Omental fat pad (tissue), 4 donors: ENCODE results near the gene CREB3L2. TPM values are rescaled to one million over a fixed set of nuclear protein-coding genes. Genes with fewer than 3 reads are reported as not detected.
A peak's percentile ranks its signal among the peaks of the same experiment; 100 is the strongest.

Source experiments
- ATAC-seq: fragments of 150-250 bp; one replicate; pipeline ENCODE4 v1.9.1; 2016; ENCODE audit warnings: mild to moderate bottlenecking, moderate library complexity; ENCODE audit not compliant: low FRiP score
- DNase-seq: peaks from one replicate; pipeline ENCODE4 v3.0.0-alpha.2; 2019; ENCODE audit warnings: low spot score
- total RNA-seq, 4 donors: library from RNA; depleted of rRNA; stranded (reverse); fragments of >200 nt; gene quantifications; one replicate each; pipeline ENCODE4 v1.1.0, GENCODE V29; 2016
- TF ChIP-seq, protein P1 (sequence below), 3 donors: fragments of 450-650 bp; IDR thresholded peaks; one replicate each; pipeline ENCODE4 v1.5.1; 2016 to 2017; ENCODE audit warnings: antibody characterized with exemption in 3 of 3, mild to moderate bottlenecking in 3 of 3, moderate library complexity in 2 of 3

The CREB3L2 gene
- total RNA-seq, 4 donors from 2014 or later, result 35.6 to 50.4 (median 42.8) TPM

DNA sequence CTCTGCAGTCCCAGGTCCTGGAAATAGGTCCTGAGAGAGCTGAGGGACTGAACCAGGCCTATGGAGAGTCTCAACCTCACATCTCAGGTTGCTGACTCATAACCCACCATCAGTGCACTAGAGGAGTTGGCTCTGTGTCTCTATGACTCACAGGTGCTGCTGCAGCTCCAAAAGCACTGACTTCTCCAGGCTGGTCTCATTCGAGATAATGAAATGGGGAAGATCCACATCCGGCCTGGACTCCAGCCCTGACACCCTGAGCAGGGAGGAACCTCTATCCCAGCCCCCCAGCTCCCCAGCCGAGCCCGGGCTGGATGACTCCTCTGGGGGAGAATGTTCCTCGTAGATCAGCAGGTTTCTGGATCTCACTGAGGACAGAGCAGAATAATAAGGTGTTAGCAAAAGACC is 119.6 kb downstream of the CREB3L2 start:
- TF ChIP-seq, protein P1, sequence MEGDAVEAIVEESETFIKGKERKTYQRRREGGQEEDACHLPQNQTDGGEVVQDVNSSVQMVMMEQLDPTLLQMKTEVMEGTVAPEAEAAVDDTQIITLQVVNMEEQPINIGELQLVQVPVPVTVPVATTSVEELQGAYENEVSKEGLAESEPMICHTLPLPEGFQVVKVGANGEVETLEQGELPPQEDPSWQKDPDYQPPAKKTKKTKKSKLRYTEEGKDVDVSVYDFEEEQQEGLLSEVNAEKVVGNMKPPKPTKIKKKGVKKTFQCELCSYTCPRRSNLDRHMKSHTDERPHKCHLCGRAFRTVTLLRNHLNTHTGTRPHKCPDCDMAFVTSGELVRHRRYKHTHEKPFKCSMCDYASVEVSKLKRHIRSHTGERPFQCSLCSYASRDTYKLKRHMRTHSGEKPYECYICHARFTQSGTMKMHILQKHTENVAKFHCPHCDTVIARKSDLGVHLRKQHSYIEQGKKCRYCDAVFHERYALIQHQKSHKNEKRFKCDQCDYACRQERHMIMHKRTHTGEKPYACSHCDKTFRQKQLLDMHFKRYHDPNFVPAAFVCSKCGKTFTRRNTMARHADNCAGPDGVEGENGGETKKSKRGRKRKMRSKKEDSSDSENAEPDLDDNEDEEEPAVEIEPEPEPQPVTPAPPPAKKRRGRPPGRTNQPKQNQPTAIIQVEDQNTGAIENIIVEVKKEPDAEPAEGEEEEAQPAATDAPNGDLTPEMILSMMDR (IDR thresholded peaks at IDR 0.05), result no peak
- no peak for DNase-seq
- peak; percentile 84 for ATAC-seq

DNA sequence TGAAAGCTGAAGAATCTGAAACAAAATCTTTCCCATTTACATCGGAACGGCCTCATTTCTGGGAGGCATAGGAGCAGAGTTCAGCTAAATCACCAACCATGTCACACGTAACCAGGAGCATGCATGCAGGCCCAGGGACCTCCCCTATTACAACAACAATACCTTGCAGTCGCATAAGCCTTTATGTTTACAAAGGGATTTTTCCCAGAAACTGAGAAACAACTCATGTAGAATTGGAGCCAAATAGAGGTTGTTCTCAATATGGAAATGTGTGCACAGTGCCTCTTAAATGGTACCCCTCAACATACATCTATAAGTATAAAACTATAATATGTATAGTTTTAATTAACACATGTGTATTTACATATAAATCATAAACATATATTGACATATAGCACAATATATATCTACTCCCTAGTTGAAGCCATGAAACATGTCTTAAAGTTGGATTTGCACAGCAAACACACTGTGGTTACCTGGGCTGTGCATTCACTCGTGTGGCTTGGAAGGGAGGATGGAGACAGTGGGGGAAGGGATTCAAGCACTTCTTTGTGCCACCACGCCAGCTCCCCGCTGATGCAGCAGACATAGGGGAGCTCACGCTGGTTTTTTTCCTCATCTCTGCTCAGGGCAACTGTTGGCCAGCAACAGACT is 120.2 kb downstream of the CREB3L2 start:
- TF ChIP-seq, protein P1 (IDR thresholded peaks at IDR 0.05), result no peak
- ATAC-seq, result no peak
- no peak for DNase-seq

DNA sequence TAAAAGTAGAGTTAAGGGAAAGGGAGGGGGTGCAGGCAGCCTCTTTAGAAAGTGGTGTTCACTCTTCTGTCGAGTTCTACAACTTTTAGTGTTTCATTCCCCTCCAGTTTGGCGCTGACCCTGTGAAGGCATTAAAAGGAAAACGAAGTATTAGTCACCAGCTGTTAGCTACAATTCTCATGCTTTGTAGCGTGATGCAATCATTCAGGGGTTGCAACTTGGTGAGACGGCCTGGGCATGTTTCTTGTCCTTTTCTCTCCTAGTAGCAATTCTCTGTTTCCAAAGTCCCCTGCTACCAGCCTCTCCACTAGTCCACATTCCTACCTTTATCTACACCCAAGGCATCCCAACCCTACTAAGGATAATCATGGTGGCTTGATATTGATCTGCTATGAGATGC is 121.5 kb downstream of the CREB3L2 start:
- no peak for ATAC-seq
- TF ChIP-seq, protein P1 (IDR thresholded peaks at IDR 0.05), result no peak
- DNase-seq, result no peak

DNA sequence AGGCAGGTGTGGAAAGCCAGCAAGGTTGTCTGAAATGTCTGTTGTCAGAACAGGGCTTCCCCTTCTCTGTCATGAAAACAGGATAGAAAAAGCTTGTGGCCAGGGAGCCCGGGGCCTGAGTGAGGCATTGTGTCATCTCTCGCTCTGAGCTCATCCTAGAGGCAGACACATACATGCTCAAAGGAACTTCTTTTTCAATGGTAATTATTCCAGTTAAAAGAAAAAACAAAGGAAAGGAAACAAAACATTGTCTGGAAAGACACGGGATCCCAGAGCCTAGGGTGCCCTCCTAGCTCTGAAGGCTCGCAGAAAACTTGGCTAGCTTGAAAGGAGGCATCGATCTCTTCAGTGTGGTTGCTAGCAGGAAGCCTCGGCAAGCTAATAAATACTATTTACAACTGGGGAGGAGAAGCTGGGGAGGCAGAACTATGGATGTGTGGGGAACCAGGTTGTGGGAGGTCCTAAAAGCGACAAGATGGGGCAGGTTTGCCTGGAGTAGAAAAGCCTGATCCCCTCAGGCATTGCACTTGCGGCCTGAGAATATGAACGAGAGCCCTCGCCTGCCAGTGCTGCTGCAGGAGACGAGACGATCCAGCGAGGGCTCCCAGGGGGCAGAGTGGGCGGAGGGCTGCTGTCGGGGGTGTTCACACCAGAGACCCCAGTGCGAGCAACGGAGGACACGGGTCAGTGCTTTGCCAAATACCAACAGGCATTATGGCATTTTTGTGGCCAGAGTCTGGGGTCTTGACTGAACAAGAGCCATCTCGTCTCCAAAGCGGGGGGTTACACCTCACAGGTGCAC is 122.3 kb downstream of the CREB3L2 start:
- TF ChIP-seq, protein P1 (IDR thresholded peaks at IDR 0.05), result no peak
- ATAC-seq (no peak), DNase-seq (no peak)

DNA sequence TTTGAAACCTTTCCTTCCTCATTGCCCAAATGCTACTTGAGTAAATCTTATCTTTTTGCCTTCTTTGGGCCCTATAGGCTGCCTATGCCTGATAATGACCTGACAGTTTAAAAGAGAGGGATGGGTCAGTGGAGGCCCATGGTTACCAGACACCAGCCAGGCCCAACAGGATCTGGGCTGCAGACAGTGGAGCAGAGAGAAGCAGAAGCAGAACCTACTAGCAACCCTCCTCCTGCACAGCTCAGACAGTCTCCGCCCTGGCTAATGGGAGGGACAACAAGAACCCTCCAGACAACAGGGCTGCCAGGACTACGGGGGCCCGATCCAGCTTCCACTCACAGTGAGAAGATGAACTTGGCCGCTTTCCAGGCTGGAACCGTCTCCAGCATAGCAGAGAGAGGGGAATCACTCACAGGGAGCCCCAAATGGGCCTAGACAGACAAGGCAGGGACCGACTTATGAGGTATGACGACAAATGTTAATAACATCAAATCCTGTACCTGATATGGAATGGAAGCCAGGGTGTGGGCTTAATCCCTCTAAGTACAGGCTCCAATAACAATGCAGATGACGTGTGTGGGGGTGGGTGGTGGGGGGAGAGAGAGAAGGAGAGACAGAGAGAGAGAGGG is 123.4 kb downstream of the CREB3L2 start:
- TF ChIP-seq, protein P1 (IDR thresholded peaks at IDR 0.05), result no peak
- DNase-seq (no peak), ATAC-seq (no peak)

DNA sequence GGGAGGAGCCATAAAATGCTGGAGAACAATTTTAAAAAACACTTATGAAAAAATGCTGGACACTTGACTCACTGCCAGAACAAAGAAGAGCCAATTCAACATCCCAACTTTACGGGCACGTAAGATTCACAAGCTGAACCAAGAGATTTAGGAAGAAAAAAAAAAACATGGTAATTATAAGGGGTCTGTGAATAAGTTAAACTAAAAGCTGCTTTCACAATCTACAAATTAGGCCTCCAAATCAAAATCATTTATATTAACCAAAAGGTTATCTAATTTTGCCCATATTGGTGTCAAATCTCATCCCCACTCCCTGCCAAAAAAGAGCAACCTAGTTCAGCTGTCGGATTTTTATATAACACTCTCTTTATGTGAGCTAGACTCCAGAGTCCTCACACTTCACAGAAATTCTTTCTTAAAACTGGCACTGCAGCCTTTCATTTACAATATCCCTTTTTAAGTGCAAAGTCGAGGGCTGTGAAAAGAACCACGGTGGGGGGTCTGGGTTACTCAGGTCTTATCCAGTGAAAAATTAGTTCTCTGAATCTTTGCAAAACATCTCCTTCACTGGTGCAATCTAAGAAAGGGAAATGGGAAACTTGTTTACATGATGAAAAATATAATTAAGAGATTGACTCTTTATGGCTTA is 124.7 kb downstream of the CREB3L2 start:
- TF ChIP-seq, protein P1 (IDR thresholded peaks at IDR 0.05), result no peak
- no peak for DNase-seq
- no peak for ATAC-seq
